GM20431 (cell line): ENCODE data around the gene TAOK1.
"Not testable (repeated sequence)": the region's sequence is repeated elsewhere in the genome, so short reads cannot be mapped to it uniquely, and the experiment has no call there.

Source experiments
- in situ Hi-C: fragments of 300-500 bp; cut with MseI, MboI; formaldehyde crosslinking; loops from one replicate; pipeline ENCODE4 v1.15.0; 2020; ENCODE audit warnings: low sequenced_read_pairs; ENCODE audit not compliant: unreplicated experiment

TAOK1 gene

GRCh38 chr17:29518359-29518758 is 128.2 kb downstream of the TAOK1 start:
- in situ Hi-C loops, result no loop called here

- in situ Hi-C loops, result no loop called here
Measured at GRCh38 chr17:29524692-29525091, 134.5 kb downstream of the TAOK1 start.

- in situ Hi-C loops, result no loop called here
Measured at GRCh38 chr17:29526322-29526721, 136.2 kb downstream of the TAOK1 start.

- in situ Hi-C loops, result no loop called here
Measured at GRCh38 chr17:29533976-29534375, 143.8 kb downstream of the TAOK1 start.

- in situ Hi-C loops, result loop anchor here (10.0 kb wide), 1 partner anchor 179 kb away; no protein-coding TSS in a partner anchor
Measured at GRCh38 chr17:29544066-29544465, 153.9 kb downstream of the TAOK1 start.

- in situ Hi-C loops, result loop anchor here (10.0 kb wide), 1 partner anchor 181 kb away; no protein-coding TSS in a partner anchor
Measured at GRCh38 chr17:29546085-29546484, 155.9 kb downstream of the TAOK1 start.

GRCh38 chr17:29546830-29547229 is 156.7 kb downstream of the TAOK1 start:
- in situ Hi-C loops, result loop anchor here (10.0 kb wide), 1 partner anchor 182 kb away; no protein-coding TSS in a partner anchor

- in situ Hi-C loops, result loop anchor here (10.0 kb wide), 1 partner anchor 185 kb away; no protein-coding TSS in a partner anchor
Measured at GRCh38 chr17:29549177-29549923, 159.2 kb downstream of the TAOK1 start.

GRCh38 chr17:29555840-29556239 is 165.7 kb downstream of the TAOK1 start:
- in situ Hi-C loops, result no loop called here

- in situ Hi-C loops, result no loop called here
Measured at GRCh38 chr17:29557085-29557738, 167.0 kb downstream of the TAOK1 start.

GRCh38 chr17:29557739-29558116 is 167.6 kb downstream of the TAOK1 start:
- in situ Hi-C loops, result no loop called here

GRCh38 chr17:29558139-29558538 is 168.0 kb downstream of the TAOK1 start:
- in situ Hi-C loops, result not testable (repeated sequence)

- in situ Hi-C loops, result no loop called here
Measured at GRCh38 chr17:29559640-29560039, 169.5 kb downstream of the TAOK1 start.

GRCh38 chr17:29560316-29560715 is 170.2 kb downstream of the TAOK1 start:
- in situ Hi-C loops, result no loop called here

GRCh38 chr17:29561554-29562517 is 171.7 kb downstream of the TAOK1 start:
- in situ Hi-C loops, result no loop called here

GRCh38 chr17:29562615-29563014 is 172.5 kb downstream of the TAOK1 start:
- in situ Hi-C loops, result no loop called here

GRCh38 chr17:29563816-29564215 is 173.7 kb downstream of the TAOK1 start:
- in situ Hi-C loops, result no loop called here

- in situ Hi-C loops, result no loop called here
Measured at GRCh38 chr17:29565643-29566472, 175.7 kb downstream of the TAOK1 start.

GRCh38 chr17:29566473-29567303 is 176.5 kb downstream of the TAOK1 start, which contains the start of gene ABHD15:
Gene ABHD15, minus strand, starts transcription at chr17:29567037. Its CDS starts 71 bp downstream, at chr17:29566966.
- in situ Hi-C loops, result no loop called here
